Progenitor cell of endocrine pancreas (in vitro differentiated cells): Measurements from ENCODE around the gene CD22. TPM values are rescaled to one million over a fixed set of nuclear protein-coding genes. Genes with fewer than 3 reads are reported as not detected.

ENCODE experiments used
- DNase-seq: peaks from one replicate; pipeline ENCODE4 v3.0.0; 2021; ENCODE audit warnings: low spot score; ENCODE audit not compliant: unreplicated experiment
- H3K27ac Mint-ChIP-seq: 2 replicates; pipeline ENCODE4 v1.8.0; 2021; ENCODE audit warnings: mild to moderate bottlenecking, moderate library complexity, mixed read lengths
- H3K27me3 Mint-ChIP-seq: 2 replicates; pipeline ENCODE4 v1.8.0; 2021; ENCODE audit warnings: mixed read lengths
- H3K36me3 Mint-ChIP-seq: 2 replicates; pipeline ENCODE4 v1.8.0; 2022; ENCODE audit warnings: mixed read lengths; ENCODE audit not compliant: insufficient read depth
- H3K4me1 Mint-ChIP-seq: 2 replicates; pipeline ENCODE4 v1.8.0; 2021; ENCODE audit warnings: low read depth, mixed read lengths
- H3K4me3 Mint-ChIP-seq: 2 replicates; pipeline ENCODE4 v1.8.0; 2021; ENCODE audit warnings: low read depth, mild to moderate bottlenecking, moderate library complexity, mixed read lengths
- H3K9me3 Mint-ChIP-seq: 2 replicates; pipeline ENCODE4 v1.8.0; 2021; ENCODE audit warnings: low read depth, mixed read lengths
- CTCF ChIP-seq: fragments of 200-600 bp; sonication (generic); IDR thresholded peaks from one replicate; pipeline ENCODE4 v1.5.0; 2021; ENCODE audit warnings: antibody characterized with exemption, mild to moderate bottlenecking; ENCODE audit not compliant: unreplicated experiment
- total RNA-seq: library from RNA; stranded (reverse); gene quantifications from 2 replicates; pipeline ENCODE4 v1.2.1, GENCODE V29; 2021

The CD22 gene
- total RNA-seq, 1 donor from 2014 or later: 5.1 TPM

GRCh38 chr19:35297515-35297848 lies 31.5 kb upstream of the CD22 start:
- no peak for DNase-seq
- no peak for TF ChIP-seq CTCF
- peaks cover 12% of the 10 kb centered on the region for H3K27me3 Mint-ChIP-seq
- no peaks in the 10 kb centered on the region for H3K9me3 Mint-ChIP-seq
- H3K4me3 Mint-ChIP-seq: no peak overlapping the region
- H3K27ac Mint-ChIP-seq: no peak overlapping the region
- H3K36me3 Mint-ChIP-seq: no peaks in the 10 kb centered on the region
- H3K4me1 Mint-ChIP-seq: no peaks in the 10 kb centered on the region

- no peaks in the 10 kb centered on the region for H3K9me3 Mint-ChIP-seq
- H3K27me3 Mint-ChIP-seq: peaks cover 8% of the 10 kb centered on the region
- no peaks in the 10 kb centered on the region for H3K36me3 Mint-ChIP-seq
- TF ChIP-seq CTCF: no peak
- H3K27ac Mint-ChIP-seq: no peak overlapping the region
- no peak overlapping the region for H3K4me3 Mint-ChIP-seq
- no peak for DNase-seq
- H3K4me1 Mint-ChIP-seq: no peaks in the 10 kb centered on the region
Observed at GRCh38 chr19:35297922-35298321, 31.1 kb upstream of the CD22 start.

- no peaks in the 10 kb centered on the region for H3K4me1 Mint-ChIP-seq
- TF ChIP-seq CTCF: no peak
- no peaks in the 10 kb centered on the region for H3K9me3 Mint-ChIP-seq
- no peaks in the 10 kb centered on the region for H3K36me3 Mint-ChIP-seq
- H3K27ac Mint-ChIP-seq: no peak overlapping the region
- no peak overlapping the region for H3K4me3 Mint-ChIP-seq
- DNase-seq: no peak
- H3K27me3 Mint-ChIP-seq: peaks cover 3% of the 10 kb centered on the region
Observed at GRCh38 chr19:35298561-35298972, 30.4 kb upstream of the CD22 start.

GRCh38 chr19:35299523-35300338 lies 29.3 kb upstream of the CD22 start:
- Mint-ChIP-seq H3K27ac (no peak overlapping the region), H3K9me3 (no peaks in the 10 kb centered on the region), H3K36me3 (no peaks in the 10 kb centered on the region), H3K4me3 (no peak overlapping the region), H3K4me1 (no peaks in the 10 kb centered on the region), H3K27me3 (peaks cover 3% of the 10 kb centered on the region)
- no peak for TF ChIP-seq CTCF
- no peak for DNase-seq

- H3K27me3 Mint-ChIP-seq: peaks cover 3% of the 10 kb centered on the region
- no peak for TF ChIP-seq CTCF
- no peak overlapping the region for H3K4me3 Mint-ChIP-seq
- no peaks in the 10 kb centered on the region for H3K4me1 Mint-ChIP-seq
- H3K36me3 Mint-ChIP-seq: no peaks in the 10 kb centered on the region
- no peak for DNase-seq
- H3K27ac Mint-ChIP-seq: no peak overlapping the region
- no peaks in the 10 kb centered on the region for H3K9me3 Mint-ChIP-seq
Observed at GRCh38 chr19:35300339-35300649, 28.7 kb upstream of the CD22 start.
